NCI-H82 treated with DMSO at 0.1 percent for 48 hours (cell line): ENCODE results near the gene SMARCE1.

ENCODE experiments used
- DNase-seq: peaks from one replicate; lab custom pipeline; 2025; ENCODE audit not compliant: unreplicated experiment; lab: John Stamatoyannopoulos, UW

The SMARCE1 gene

DNA sequence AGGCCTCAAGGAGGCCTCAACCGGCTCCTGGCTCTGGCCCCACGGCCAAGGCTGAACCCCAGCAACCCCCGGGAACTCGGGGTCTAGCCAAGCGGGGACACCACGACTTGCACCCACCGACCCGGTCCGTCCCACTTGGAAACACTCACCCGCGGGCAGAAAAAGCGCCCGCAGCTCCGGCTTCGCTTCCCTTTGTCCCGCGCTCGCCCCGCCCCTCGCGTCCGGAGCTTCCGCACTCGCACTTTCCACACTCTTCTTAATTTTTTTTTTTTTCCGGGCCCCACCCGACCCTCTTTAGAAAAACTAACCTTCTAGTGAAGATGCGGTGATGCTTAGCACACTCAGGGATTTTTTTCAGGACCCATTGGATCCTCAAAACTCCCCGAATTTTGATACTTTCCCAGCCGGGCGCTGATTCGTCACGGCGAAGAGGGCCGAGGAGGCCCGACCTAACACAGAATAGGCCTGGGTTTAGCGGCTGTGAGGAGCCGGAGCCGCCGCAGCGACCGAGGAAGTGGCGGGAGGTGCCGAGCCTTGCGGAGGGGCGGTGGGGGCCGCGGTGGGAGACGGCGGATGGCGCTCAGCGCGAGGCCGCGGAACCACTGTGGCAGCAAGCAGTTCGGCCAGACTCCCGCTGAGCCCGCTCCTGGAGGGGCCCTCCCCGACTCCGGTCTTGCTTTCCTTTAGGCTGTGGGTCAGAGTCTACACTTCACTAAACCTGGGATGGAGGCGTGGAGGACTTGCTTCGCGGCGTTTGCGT lies at the start of gene SMARCE1:
TSS of gene SMARCE1 (minus strand) at position 195 of the 760 bp plus-strand sequence. CDS start 2,016 bp downstream, outside the sequence.
- DNase-seq: peak; percentile 43

DNA sequence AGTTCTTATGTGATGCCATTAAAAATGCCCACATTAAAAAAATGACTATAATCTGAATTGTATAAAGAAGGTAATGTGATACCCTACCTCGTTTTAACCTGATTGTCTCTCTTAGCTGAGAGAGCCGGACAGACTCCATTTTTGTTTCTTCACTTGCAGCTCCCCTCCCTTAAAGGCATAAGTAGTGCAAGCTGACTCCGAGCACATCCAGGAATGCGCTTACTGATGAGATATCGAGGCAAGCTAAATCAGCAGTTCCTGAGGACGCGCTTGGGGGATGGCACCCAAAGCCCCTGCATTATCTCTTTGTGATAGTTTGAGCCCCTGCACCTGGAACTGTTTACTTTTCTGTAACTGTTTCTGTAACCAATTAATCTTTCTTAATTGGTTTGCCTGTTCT lies 49.7 kb upstream of the SMARCE1 start:
- no peak for DNase-seq

DNA sequence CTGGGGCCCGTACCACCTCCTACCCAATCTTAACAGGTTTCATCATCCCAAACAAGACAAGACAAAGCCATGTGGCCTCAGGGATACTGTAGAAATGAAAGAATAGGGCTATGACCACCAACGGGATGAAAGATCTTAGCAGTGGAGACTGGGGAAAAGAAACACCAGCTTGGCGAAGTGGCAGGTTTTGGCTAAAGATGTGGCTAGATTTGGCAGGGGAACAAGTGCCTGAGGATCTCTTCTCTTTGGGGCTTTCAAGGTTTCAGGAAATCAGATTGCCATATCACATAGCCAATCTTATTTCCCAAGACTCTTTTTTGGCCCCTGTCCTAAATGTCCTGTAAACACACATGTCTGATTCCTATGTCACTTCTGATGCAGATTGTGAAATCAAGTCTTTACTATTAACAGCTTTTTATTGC lies 49.0 kb upstream of the SMARCE1 start:
- no peak for DNase-seq

DNA sequence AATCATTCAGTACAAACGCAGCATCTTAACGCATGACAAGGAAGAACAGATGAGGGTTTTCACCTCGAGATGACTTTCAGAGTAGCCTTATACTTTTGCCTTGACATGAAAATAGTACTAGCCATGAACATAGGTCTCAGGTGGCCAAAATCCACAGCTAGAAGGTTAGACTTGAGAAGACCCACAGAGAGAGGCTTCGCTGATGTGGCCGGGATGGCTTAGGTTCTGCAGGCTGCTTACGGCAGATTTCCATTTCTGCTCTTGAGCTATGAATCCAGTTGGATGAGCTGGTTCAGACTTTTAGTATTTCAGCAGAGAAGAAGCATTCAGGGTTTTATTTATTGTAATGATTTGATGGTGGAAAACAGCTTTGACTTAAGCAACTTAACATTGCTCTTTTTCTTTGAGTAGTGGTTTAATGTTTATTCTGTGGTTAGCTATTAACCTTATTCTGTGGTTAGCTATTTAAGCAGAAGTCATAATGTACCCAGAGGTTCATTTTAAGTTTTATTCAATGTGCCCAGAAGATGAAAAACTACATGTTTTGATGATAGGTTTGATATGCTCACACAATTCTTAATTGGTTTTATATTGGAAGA lies 48.4 kb upstream of the SMARCE1 start:
- DNase-seq: no peak

DNA sequence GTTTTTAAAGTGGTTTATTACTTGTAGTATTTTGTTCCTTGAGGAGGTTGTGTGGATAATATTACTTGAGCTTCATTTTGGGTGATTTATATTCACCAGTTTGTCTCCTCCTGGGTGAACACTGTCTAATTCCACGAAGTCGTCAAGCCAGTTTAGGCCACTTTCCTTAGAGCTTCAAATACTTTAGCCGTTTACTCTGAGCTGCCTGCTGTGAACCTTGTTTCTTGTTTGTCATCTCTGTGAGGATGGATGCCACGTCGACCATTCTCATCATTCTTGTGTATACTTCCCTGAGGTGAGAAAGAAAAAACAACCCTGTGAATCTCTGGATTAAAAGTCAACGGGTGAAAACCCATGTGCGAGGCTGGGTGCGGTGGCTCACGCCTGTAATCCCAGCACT lies 47.0 kb upstream of the SMARCE1 start:
- no peak for DNase-seq

DNA sequence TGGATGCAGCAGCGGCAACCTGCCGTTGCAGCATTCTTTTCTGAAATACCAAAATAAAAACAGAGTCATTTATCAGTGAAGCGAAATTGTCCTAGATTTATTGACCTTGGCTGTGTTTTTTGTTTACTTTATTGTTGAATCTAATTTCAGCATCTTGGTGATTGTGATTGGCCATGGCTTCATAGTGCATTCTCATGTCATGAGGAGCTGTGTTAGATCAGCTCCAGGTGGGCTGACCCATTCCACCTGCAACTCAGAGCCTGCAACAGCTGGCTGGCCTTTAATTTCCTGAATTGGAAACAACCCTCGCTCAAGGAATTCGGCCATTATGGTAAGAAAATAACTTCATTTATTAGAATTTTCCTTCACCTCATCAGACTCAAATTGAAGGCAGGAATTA lies 39.5 kb upstream of the SMARCE1 start:
- no peak for DNase-seq

DNA sequence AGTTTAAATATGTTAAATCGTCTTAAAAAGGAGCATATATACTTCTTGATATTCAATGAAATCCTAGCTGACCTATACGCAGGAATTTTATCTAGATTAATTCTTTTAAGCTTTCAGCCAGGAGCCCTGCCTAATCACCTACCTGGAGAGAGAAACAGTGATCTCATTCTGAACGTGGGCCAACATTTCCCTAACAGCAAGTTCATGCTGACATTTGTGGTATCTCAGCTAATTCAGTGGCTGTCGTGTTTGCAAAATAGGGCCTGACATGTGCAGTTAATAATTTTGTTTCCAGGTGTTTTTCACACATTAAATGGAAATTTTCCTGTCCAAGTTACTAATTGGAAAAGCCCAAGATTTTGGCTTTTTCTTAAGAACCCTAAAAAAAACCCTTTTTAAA lies 38.6 kb upstream of the SMARCE1 start:
- DNase-seq: no peak

DNA sequence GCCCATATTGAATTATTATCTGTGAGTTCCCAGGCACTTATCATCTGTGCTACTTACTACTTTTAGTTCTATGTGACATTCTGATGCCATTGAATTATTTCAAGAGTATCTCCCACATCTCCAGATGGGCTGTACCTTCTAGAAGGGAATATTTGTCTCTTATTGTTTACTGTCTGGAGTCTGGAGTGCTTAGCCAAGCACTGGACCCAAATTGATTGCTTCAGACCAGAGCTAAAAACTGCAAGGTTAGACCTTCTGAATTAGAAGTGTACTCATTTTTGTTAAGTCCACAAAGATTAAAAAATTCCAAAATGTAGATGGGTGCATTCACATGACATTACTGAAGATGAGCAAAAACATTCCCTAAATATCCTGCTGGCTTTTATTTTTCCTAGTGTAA lies 33.4 kb upstream of the SMARCE1 start:
- DNase-seq: no peak

DNA sequence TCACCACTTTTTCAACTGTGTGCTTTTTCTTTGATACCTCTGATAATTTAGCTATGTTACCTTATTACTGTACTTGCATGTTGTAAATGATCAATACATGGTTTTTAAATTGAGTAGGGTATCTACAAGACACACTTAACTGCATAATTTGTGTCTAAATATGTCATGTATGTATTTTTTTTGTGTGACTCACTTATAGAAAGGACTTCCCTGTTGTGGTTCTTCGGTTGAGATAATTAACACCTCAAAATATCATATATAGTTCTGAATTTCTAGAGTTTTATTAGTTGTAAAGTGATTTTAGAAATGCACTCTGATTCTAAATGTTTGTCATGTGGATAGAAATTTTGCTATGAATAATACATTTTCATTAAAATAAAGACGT lies 31.9 kb upstream of the SMARCE1 start:
- DNase-seq: no peak

DNA sequence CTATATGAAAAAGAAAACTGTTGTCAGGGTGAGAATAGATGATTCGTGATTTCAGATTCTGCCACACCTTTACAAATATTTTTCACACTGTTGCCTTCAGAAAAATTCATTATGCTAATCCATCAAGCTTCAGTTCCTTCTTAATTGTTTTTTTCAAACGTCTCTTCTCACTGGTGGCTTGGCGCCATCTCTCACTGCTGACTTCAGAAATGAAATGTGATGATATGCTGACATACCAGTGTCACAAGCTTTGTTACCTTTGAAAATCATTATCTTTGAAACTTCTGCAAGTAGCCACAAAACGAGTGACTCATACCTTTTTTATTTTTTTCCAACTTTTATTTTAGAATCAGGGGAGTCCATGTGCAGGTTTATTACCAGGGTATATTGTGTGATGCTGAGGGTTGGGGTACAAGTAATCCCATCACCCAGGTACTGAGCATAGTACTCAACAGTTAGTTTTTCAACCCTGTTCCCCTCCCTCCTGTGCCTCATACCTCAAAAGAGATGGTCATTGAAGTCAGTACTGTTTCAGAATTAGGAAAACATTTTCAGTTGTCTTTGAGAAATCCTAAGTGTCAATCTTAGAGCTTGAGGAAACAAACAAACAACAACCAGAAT lies 31.4 kb upstream of the SMARCE1 start:
- no peak for DNase-seq

DNA sequence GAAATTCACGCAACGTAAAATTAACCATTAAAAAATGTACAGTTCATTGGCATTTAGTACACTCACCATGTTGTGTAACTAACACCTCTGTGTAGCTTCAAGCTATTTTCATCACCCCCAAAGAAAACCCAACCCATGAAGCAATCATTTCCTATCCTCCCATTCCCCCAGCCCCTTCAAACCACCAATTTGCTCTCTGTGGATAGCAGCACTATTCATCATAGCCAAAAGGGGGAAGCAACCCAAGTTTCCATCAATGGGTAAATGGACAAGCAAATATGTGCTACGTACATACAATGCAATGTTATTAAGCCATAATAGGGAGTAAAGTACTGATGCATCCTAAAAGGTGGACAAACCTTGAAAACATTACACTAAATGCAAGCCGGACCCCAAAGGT lies 28.3 kb upstream of the SMARCE1 start:
- no peak for DNase-seq

DNA sequence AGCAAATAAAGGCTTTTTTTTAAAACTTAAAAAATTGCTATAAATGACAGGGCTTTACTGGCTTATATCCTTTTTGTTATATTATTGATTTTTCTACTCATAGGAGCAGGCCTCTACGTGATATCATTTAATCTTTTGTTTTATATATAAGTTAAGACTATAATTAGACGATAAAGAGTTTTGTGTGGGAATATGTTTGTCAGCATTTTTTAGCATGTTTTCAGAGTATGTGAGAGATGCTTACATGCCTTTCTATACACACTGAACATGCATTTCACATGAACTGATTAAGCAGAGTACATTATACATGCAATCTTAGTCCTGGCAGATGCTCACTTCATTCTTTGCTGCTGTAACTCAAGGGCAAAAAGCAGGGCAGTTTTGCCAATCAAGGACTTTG lies 25.0 kb upstream of the SMARCE1 start:
- DNase-seq: no peak

DNA sequence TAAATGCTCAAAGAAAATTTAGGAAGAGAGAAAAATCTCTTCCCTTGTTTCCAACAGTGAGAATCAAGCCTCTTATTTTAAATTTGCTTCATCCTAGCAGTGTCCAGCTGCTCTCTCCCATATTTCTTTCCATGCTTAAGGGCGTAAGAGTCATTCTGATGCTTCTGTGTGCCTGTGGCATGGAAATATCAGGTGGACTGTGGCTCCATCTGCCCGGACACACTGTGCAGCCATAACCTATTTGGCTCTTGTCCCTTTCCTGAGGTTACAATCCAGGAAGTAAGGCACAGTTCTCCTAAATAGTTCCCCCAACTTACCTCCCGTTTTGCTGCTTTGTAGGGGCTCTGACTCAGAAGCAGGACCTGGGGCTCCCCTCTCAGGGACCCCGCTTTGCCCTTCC lies 23.7 kb upstream of the SMARCE1 start:
- no peak for DNase-seq

DNA sequence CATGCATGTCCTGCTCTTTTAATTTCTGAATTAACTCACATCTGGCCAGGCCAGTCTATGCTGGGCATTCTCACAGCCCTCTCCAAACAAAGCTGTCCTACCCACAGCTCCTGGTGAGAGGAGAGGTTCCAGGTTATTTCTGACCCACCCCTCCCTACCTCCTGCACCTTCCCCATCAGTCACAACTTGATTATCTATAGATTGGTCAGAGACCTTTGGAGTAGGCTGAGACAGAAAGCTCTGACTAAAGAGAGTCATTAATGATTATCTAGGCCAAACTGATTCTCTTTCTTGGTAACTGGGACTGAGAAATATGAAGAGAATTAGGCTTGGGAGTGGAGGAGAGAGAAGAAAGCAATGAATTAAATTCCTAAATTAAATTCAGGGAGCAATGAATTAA lies 18.7 kb upstream of the SMARCE1 start:
- DNase-seq: no peak

DNA sequence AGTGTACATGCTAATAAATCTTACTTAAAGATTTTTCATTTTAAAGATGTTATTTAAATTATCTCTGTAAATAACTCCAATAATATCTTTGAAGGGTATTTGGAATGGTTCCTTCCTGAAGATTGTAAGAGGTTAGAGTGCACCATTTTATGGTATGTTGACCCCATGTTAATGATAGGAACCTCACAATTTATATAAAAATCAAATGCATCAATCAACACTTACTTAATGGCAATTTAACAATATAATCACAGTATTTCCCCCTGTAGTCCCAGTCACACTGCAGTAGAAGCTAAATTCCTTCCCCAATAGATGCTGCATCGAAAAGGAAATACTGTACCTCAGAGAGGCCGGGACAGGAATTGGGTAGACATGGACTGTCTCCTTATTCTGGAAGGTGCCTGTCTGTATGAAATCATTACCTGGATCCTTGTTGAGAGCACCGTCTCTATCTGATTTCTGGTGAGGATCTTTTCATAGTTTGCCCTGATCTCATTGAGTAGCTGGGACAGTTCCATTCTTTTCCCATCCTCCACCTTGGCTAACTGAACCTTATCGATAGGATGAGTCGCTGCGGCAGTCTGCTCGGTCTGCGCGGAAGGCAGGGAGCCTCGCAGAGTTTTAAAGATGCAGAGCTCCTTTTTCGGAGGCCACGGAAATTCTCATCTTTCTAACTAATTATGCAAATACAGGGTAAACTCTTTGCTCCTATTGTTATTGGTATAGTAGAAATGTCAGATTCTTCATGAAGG lies 17.1 kb upstream of the SMARCE1 start, which contains the start of gene KRT222:
TSS of gene KRT222 (minus strand) at position 596 of the 752 bp plus-strand sequence. CDS start at position 518, 78 bp downstream.
- no peak for DNase-seq

DNA sequence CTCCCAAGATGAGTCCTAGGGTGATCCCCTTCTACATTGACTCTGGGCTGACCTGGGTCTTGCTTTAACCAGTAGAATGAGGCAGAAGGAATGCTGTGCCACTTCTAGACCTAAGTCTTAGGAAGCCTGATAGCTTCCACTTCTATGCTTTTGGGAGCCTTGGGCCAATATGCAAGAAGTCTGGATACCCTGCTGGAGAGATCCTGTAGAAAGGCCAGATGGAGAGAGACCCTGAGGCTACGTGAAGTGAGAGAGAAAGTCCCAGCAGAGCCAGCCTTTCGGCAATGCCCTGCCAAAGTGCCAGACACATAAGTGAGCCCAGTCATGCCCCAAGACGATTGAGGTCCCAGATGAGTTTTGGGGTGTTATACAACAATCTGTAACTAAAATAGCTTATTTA lies 15.6 kb upstream of the SMARCE1 start:
- DNase-seq: no peak

DNA sequence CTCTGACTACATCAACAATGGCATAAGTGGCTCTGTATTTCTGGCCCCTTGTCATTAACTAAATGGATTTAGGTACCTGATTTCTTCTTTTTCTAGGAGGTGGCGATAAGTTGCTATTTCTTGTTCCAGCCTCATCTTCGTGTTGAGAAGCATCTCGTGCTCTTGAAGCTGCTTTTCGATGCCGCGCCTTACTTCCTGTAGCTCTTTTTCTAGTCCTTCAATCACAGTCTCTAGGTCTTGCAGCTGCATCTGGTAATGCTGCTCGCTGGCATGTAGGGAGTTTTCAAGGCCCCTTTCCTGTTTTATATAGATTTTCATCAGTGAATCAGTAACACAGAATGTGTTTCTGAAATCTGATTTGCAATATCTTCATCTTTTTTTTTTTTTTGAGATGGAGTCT lies 12.3 kb upstream of the SMARCE1 start:
- no peak for DNase-seq

DNA sequence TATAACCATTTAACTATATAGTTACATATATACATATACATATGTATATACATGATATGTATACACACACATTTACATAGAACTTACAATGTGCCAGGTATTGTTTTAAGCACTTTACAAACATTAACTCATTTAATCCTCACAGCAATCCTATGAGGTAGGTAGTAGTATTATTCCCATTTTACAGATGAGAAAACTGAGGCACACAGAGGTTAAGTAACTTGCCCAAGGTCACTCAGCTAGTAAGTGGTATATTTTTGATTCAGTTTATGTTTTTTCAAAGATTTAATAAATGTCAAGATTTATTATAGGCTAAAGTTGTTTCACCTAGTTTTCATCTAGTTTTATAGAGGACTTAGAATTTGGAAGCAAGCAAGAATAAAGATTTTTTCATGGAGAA lies 10.8 kb upstream of the SMARCE1 start:
- no peak for DNase-seq

DNA sequence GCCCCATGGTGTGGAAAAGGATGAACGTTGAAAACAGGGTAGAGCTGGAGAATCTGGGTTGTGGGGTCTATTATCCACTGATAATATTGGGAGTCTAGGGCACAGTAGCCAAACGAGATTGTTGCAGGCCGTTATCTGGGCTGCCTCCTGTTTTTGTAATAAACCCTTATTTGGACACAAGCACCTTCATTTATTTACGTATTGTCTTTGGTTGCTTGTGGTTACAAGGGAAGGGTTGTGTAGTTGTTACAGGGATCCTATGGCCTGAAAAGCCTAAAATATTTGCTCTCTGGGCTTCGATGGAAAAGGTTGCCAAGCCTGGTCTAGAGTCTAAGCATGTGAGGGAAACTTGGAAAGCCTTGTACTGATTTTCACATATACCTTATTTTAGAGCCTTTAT lies 4.3 kb upstream of the SMARCE1 start:
- DNase-seq: no peak

DNA sequence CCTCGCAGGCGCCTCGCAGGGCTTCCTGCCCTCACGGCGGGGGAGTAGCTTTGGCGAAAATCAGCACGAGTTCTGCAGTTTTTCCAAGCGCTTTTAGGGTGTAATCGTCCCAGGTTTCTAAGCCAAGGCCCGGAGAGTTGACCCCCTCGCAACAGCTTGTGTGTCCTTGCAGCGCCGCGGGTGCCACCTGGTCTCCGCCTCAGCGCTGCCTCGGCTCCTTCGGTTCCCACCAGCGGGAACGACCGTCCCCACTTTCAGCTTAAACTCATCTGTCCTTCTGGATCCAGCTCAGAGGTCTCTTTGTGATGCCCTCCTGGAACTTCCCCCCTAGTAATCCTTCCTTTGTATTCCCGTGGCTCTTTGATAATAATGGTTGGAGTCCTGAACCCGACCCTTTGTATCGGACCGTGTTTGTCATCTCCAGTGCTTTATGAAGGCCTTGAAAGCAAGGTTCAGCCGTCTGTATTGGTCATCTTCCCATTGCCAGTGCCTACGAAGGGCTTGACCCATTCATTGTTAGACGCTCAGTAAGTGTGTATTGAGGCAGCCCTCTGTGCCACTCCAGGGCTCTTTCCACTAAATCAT lies 858 bp upstream of the SMARCE1 start:
- DNase-seq: no peak
